DMS 273 treated with DMSO at 0.1 percent for 48 hours (cell line): ENCODE results near the gene SYK.

Experiments used
- DNase-seq: peaks from one replicate; lab custom pipeline; 2025; lab: John Stamatoyannopoulos, UW

Gene SYK

DNA sequence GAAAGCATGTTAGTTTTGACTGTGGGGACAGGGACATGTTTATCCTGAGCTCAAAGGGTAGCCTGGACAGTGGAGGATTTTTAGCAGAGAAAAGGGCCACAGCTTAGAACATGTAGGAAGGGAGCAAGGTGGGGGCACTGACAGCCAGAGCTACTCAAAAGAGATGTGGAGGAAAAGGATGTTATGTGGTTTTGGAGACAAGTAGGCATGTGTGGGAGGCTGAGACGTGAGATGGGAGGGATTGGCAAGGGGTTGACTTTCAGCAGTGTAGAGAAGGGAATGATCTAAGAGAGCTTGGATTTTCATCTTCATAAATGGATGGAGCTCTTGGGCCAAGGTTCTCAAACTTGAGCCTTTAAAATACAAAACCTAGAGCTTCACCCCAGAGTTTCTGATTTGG is 24.0 kb downstream of the SYK start:
- DNase-seq, result no peak

DNA sequence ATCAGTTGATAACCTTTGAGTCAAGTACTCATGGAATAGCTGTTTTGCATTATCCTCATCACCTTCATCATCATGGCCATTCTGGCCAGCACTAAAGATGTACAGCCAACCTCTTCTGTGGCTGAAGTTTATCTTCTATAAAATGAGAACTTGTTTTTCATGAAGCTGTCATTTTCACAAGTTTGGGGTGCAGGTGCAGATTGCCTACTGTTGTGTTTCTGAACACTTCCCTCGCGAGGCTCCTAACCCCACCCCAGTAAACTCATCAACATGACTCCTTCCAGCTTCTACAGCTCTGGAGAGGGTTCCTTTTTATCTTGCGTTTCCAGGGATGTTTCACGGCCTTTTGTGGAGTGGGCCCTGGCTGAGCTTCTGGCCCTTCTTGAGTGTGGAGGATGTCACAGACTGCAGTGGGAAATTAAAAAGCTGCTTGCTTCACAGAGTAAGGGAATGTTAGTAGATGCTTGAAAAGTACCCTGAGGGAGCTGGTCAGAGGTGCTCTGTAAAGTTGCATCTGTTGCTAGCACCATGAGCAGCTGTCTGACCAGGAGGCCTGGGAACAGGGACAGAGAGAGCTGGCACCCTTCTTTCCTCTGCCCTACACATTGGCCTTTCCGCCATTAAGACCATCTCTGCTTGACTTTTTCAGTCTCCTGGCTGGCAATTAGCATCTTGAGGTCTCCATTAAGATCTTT is 24.9 kb downstream of the SYK start:
- no peak for DNase-seq

DNA sequence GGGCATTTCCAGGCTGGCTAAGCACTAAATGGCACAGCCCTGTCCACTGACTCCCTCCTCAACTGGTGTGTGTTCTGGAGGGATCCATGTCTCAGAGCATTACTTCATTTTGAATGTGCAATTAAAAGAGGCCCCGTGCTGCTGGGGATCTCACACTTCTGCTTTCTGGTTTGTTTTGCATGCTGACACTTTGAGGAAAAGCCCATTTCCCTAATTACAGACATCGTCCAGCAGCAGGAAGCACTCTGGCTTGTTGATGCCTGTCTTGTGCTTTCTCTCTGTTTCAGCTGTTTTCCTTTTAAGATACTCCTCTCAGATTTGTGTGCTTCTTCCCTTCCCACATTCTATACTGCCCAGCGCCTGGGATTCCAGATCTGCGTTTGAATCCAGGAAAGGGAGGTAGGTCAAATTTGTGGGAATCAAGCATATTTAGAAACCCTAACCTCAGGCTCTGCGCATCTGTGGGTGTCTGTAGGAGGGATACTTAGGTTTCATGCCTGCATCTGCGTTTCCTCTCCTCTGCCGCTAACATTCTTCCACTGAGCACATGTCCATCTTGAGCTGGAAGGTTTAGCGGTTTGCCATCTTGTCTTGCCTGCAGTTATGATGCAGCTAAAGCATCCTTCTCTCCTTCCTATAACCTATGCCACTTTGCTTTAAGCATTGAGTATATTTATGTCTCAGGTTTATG is 25.7 kb downstream of the SYK start:
- no peak for DNase-seq

DNA sequence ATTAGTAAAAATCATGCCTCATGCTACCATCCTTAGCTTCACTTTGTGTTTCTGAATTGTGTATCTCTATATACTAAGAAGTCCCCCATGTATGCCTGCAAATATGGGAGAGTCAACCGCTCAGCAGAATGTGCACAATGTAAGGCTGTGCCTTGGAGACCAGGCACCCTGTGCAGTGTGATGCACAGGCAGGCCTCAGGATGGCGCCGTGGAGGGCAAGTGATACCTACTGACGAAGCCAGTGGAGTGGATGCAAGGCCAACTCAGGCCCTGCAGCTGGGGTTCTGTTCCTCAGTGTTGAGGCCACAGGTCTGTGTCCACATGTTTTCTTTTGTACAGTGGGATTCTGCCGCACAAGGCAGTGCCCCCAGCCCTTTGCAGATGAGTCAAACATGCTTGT is 28.4 kb downstream of the SYK start:
- DNase-seq, result no peak

DNA sequence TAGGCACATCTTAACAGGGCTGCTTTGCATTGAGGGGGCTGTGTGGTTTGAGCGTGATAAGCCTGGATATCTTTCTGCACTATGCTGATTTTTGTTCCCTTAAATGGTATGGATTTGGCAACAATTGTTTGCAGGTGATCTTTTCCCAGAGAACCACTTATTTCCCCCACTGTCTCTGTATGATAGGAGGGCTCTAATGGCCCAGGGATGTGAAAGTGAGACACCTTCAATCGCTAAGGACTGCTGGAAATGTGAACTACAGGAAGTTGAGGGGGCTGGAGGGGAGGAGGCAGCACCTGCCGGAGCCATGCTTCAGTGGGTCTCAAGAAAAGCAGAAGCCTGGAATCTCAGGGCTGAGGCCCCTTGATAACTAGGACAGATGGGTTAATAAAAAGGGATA is 29.4 kb downstream of the SYK start:
- no peak for DNase-seq

DNA sequence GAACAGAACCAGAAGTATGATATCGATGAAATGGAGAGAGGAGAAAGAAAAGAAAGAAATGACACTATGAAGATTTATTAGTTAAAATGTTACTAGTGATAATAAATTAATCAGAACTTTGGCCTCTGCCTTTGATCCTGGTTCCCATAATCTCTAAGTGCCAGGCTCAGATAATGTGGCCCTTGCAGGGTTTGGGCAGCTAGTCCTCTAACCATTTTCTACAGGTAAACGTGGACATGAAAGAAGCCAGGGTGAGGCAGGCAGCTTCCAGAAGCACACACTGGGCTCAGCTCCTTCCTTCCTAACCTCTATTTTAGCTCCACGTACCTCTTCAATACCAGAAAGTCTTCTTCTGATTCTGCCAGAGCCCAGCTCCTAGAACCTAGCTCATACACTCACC is 30.6 kb downstream of the SYK start:
- no peak for DNase-seq

DNA sequence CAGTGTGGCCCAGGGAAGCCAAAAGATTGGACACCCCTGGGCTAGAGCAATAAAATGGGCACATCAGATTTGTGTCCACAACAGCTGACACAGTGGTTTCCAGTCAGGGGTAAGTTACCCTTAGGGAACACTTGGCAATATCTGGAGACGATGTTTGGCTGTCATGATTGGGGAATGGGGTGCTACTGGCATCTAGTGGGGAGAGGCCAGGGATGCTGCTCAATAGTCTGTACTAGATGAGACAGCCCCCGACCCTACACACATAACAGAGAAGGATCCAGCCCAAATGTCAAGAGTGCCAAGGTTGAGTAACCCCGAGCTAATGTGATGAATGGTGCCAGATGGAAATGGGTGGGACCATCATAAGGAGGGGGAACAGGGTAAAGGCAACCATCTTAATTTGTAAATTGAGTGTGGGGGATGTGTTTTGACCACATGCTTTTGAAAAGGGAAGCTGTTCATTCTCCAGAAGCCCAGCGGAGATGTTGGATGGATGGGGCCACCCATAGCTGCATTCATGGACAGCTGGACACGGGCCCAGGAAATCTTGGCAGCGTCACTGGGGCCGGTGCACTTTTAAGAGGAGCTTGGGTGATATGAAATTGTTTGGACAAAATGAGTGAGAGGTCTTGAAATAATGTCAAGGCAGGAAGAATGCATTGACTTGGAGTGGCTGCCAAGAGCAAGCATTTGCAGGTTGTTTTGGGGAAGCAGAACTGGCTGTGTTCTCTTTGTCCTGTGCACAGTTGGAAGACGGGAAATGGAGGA is 33.4 kb downstream of the SYK start:
- no peak for DNase-seq

DNA sequence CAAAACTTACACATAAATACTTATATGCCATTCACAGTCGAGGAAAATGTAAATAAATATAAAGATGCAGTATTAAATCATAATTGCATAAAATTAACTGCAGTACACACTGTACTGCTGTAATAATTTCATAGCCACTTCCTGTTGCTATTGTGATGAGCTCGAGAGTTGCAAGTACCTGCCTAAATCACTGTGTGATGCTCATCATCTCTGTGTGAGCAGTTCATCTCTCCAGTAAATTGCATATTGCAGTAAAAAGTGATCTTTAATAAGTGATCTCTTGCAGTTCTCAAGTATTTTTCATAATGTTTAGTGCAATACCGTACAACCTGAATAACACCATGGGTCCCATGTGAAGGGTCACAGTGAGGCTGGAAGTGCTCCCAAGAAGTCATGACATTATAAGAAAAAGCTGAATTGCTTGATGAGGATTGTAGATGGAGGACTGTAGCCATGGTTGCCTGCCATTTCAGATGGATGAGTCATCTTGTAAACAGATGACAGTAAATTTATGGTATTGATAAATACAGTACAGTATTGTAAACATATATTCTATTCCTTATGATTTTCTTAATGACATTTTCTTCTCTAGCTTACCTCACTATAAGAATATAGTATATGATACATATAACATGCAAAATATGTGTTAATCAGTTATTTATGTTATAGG is 34.9 kb downstream of the SYK start:
- DNase-seq, result no peak

DNA sequence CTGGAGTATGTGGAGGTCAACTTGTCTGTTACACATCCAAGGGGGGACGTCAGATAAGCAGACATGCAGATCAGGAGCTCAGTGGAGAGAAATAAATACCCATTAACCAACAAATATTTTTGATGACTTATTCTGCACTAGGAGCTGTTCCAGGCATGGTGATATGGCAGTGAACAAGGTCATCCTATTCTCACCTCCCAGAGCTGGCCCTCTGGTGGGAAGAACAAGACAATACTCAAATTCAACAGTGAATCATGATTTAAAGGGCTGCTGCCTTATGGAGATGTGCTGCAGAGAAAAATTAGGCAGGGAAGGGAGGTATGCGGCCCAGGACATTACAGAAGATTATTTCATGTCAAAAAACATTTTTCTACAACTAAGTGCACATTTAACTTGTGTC is 36.5 kb downstream of the SYK start:
- DNase-seq, result no peak

DNA sequence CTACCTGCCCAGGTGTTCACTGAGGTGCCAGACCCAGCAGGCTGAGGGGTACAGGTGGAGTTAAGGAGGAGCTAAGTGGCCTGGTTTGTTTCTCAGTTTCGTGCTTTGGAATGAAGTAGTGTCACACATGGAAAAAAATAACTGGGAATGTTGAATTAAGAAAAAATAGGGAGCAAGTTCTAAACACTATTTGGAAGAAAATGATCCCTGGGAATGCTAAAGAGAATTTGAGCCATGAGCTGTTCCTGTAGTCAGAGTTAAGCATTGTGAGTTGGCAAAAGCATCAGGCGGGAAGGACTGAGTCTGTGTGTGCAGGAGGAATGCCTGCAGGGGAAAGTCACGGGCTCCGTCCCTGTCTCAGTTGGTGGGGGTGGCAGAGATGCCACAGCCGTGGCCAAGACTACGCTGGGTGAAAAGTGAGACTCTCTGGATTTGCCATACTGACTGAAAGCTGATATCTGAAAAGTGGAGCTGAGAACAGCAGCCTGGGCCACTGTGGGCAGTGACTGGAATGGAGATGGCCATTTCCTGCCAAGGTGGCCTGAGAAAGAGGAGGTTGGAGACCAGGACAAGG is 37.0 kb downstream of the SYK start:
- DNase-seq, result no peak

DNA sequence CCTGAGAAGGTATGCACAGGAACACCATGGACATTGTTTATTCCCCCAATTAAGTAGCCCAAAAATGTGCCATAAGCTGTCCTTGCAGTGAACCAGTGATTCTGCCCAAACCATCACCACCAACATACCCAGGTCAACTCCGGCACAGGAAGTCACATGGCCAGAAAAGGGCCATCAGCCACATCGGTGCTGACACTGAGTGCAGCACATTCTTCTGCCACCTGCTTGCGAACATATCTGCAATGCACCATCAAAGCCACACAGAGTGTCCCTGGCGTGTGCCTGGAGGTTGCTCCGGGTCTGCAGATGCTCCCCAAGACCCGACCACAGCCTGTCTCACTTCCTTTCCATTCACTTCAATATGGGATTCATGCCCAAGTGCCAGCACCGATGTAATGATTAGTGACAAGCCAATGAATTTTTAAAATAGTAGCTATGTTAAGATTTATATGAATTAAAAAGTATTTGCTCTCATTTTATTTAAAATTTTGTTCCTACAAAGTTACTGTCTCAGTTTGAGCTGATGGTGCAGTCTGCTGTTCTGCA is 37.6 kb downstream of the SYK start:
- no peak for DNase-seq

DNA sequence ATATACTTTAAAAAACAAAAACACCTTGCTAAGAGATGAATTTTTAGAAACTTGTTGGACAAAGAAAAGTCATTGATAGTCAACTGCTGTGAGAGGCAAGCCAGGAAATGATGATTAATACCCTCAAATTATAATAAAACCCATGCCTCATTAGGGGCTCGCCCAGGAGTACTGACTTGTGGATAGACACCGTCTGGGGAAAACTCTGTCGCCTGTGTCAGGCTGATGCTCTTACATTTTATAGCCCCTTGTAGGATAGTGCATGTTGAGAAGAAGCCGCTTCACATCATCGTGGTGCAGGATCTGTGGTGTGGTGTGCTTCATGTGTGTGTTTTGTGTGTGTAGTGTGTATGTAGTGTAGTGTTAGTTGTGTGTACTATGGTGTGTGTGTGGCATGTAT is 39.1 kb downstream of the SYK start:
- no peak for DNase-seq

DNA sequence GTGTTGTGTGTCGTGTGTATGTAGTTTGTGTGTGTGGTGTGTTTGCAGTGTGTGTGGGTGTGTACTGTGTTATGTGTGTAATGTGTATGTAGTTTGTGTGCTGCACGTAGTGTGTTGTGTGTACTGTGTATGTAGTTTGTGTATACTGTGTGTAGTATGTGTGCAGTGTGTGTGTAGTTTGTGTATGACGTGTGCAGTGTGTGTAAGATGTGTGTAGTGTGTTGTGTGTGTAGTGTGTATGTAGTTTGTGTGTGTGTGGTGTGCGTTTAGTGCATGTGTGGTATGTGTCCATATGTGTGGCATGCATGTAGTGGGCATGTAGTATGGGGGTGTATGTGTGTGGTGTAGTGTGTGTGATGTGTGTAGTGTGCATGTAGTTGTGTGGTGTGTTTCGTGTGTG is 39.6 kb downstream of the SYK start:
- DNase-seq, result no peak

DNA sequence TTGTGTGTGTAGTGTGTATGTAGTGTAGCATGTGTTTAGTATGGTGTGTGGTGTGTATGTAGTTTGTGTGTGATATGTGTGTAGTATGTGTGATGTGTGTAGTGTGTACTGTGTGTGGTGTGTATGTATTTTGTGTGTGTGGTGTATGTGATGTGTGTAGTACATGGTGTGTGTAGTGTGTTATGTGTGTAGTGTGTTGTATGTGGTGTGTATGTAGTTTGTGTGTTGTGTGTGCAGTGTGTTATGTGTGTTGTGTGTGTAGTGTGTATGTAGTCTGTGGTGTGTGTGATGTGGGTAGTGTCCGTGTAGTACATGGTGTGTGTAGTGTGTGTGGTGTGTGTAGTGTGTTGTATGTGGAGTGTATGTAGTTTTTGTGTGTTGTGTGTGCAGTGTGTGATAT is 40.0 kb downstream of the SYK start:
- no peak for DNase-seq

DNA sequence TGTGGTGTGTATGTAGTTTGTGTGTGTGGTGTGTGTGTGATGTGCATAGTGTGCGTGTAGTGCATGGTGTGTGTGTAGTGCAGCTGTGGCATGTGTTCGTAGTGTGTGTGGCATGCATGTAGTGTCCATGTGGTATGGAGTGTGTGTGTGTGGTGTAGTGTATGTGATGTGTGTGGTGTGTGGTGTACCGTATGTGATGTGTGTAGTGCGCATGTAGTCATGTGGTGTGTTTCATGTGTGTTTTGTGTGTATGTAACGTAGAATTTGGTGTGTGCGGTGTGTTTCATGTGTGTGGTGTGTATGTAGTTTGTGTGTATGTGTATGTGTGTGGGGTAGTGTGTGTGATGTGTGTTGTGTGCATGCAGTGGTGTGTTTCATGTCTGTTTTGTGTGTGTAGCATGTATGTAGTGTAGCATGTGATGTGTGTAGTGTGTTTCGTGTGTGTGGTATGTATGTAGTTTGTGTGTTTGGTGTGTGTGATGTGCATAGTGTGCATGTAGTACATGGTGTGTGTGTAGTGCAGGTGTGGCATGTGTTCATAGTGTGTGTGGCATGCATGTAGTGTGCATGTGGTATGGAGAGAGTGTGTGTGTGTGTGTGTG is 40.7 kb downstream of the SYK start:
- DNase-seq, result no peak

DNA sequence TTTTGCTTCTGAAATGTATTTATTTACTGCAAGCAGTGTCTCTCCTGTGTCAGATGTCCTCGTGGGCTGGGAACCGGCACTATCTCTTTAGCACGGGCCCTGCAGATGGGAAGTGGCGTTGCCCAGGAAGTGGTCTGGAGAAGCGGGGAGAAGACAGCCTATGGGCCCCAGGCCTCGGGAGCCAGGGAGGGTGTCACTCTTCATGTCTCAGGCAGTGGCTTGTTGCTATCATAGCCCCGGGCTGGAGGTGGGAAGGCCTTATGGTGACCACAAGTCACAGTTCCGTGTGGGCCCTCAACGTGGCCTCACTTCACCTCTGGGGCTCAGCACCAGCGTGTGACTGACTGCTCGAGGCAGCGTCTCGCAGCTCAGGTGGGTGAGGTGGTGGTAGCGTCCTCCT is 41.4 kb downstream of the SYK start:
- DNase-seq, result no peak

DNA sequence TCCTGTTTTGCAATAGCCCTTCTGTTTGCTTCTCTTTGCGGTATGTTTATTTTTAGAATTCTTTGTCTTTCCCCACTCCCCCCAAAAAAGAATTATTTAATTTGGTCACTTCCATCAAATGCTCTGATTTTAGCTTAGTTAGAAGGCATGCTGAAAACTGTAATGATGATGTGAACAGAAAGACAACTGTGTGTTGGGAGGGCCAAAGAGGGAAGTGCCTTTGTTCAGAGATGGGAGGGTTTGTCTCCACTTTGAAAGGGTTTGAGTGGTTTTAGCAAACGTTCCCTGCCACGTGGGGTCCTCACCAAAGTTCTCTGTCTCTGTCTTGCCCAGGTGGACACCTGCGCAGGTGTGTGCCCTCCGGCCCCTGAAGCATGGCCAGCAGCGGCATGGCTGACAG is 41.9 kb downstream of the SYK start:
- DNase-seq, result no peak

DNA sequence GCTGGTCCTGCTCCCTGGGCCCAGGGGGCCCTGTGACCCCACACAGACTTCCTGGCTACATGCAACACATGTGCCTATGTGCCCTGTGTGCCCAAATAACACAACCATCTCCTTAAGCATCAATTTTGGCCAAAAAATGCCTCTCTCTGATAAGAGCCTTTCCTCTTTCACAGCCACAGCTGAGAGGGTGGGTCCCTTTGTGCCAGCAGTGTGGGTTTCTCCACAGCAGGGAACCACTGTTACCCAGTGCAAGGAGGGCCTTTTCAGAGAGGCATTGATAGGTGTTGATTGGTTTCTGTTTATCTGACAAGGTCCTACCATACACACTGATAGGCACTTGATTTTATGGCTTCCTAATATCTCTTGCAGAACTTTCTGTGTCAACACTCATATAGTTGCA is 42.7 kb downstream of the SYK start:
- no peak for DNase-seq

DNA sequence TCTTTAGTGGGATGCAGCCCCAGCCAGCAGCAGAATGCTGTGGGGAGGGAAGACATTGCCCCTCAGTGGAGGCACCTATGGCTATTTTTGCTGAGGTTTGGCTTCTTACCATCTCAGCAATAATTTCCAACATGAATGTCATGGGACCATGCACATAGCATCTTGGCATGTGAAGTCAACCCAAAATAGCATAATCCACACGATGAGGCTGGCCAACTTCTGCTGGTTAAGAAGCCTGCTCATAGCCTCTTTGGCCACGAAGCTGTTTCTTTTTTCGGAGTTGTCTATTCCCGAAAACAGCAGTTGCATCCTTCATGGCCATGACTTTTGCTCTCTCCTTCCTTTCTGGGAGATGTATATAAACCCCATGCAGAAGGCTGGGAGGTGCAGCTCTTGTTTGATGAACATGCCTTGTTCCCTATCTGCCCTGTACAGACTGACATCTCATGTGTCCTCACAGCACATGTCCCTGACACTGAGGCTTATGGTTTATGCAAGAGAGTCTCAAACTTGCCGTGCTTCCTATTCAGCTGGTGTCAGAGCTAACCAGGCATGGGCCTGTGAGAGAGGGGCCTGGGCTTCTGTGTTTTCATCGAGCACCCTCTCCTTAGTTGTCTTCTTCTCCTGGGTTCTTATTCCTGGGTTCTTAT is 45.3 kb downstream of the SYK start:
- no peak for DNase-seq

DNA sequence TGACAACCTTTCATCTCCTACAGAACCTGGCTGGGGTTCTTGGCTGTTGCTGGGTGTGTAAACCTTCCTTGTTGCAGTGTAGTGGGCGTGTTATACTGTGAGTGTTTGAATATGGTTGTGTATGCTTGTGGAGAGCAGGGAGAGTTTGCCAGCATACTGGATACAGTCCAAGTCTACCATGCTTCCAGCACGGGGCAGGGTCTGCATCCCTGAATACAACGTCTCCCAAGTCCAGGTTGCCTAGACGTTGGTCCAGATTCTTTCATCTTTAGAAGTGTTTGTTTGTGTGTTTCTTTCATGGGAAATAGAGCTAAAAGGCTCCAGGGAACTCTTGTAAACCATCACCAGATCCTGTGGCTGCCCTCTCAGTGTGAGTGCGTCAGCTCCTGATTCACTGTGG is 46.4 kb downstream of the SYK start:
- DNase-seq, result no peak

DNA sequence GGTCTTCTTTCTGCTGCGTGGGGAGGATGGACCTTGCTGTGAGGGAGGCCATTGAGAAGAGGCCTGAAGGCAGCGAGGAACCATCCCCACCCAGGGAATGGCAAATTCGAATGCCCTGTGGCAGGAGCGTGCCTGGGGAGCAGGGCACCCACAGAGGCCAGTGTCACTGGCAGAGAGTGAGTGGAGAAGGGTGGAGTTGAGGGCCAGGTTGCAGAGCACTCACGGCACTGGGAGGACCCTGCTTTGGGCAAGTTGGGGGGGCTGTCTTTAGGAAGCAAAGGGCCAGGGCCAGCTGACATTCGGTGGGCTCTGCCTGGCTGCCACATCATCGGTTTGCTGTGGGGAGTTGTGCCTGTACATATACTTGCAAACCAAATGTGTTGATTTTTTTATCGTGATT is 47.2 kb downstream of the SYK start:
- no peak for DNase-seq
